Inflammatory macrophage (primary cell): Measurements from ENCODE around the gene TMEM198.
A peak's percentile ranks its signal among the peaks of the same experiment; 100 is the strongest.

ENCODE experiments used
- DNase-seq, 2 donors: peaks; one replicate each; pipeline ENCODE4 v3.0.0-alpha.2; 2020 to 2022

The TMEM198 gene

DNA sequence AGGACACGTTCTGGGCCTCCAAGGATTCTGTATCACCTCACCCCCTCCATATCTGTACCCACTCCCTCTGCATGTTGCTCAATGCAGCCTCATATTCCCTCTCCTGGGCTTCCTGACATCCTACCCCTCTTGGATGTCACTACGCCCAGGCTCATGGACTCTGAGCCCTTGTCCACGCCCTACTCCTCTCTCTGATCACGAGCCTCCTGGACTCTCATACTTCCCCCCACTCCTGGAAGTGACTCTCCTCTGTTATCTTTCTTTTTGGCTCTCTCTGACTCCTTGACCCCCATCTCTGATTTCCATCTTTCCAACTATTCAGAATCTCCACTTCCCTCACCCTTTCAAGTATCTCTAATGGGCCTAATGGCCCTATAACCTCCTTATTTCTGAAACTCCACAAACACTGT is 2.1 kb downstream of the TMEM198 start:
- DNase-seq = no peak

GRCh38 chr2:219547621-219548020 is 3.8 kb downstream of the TMEM198 start:
- DNase-seq = no peak

- DNase-seq = no peak
These were observed 5.2 kb downstream of the TMEM198 start for GRCh38 chr2:219548990-219549389.

GRCh38 chr2:219549619-219550018 is 5.8 kb downstream of the TMEM198 start:
- DNase-seq = no peak

- DNase-seq = no peak
These were observed 7.9 kb downstream of the TMEM198 start for GRCh38 chr2:219551441-219552381.

- peak; percentile 57 to 72 for DNase-seq
These were observed 8.7 kb downstream of the TMEM198 start for GRCh38 chr2:219552382-219553167.

- no peak for DNase-seq
These were observed 9.3 kb downstream of the TMEM198 start for GRCh38 chr2:219553168-219553417.

DNA sequence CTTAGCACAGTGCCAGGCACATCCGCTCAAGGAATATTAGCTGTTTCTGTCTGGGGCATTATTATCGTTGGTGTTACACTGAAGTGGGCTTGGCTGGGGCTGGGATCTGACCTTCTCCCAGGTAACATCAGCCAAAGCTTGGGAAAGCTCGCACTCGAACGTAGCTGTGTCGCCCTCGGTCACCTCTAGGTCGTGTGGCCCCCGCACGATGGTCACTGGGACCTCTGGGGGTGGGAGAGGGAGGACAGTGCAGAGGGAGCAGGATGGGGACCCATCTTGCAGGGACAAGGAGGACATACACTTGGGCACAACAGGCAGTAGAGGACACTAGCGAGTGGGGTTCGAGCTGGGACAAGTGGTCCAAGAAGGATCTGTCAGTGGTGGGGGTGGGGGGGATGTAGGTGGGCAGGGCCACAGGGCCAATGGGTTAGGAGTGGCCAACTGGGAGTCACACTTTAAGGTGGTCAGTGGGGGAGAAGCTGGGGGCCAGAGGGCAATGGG is 9.7 kb downstream of the TMEM198 start:
- no peak for DNase-seq

DNA sequence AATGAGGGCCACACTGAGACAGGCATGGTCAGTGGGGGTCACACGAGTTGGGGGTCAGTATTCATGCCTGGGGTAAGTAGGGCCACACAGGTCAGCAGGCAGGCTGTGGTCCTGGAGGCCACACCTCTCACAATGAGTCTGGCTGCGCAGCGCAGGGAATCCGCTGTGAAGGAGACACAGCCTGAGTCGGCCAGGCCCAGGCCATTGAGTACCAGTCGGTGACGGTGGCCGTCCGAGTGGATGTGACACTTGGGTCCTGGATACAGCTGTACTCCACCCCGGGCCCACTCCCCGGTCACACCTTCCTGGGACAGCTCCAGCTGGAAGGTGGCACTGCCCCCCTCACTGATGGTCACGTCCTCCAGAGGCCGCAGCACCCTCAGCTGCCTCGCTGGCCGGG is 10.5 kb downstream of the TMEM198 start:
- no peak for DNase-seq

- DNase-seq = no peak
These were observed 12.1 kb downstream of the TMEM198 start for GRCh38 chr2:219555956-219556355.

GRCh38 chr2:219556413-219556812 is 12.6 kb downstream of the TMEM198 start:
- DNase-seq = no peak

GRCh38 chr2:219557320-219557719 is 13.5 kb downstream of the TMEM198 start:
- no peak for DNase-seq

GRCh38 chr2:219557791-219558785 is 14.3 kb downstream of the TMEM198 start:
- DNase-seq = no peak

GRCh38 chr2:219559156-219559915 is 15.5 kb downstream of the TMEM198 start:
- no peak for DNase-seq

DNA sequence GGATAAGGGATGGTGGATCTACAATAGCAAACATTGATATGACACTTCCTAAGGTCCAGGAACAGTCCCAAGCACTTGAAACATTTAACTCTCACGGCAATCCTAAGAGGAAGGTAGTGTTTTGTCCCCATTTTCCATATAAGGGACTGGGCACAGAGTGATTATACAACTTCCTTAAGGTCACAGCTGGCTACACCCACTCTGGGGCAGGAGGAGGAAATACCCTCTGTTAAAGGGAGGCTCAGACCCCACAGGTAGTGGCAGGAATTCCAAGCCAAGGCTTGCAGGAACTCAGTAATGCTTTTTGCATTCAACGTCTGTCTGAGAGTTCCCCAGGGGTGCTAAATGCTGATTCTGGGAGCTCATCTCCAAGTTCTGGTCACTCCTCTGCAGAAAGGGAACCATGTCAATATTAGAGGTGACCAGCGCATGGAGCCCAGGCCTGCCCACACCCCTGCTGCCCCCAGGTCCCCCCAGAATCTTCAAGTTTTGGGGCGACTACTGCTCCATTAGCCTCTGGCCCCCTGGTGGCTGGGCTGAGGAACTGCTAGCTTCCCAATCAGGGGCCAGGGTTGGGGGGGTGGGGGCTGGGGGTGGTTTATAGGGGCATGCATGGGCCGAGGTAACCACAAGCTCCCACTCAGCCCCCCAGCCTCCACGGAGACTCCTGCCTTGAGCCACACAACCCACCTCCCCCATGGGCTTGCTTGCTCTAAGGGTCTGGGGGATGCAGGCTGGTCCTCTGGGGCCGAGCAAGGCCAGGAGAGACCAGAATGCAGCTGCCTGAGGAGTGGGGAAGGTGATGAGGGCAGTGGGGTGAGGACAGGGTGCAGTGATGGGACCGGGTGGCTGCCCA is 16.4 kb downstream of the TMEM198 start:
- peak in 1 of 2 donors; percentile 24 for DNase-seq

- no peak for DNase-seq
These were observed 17.0 kb downstream of the TMEM198 start for GRCh38 chr2:219560893-219561178.

DNA sequence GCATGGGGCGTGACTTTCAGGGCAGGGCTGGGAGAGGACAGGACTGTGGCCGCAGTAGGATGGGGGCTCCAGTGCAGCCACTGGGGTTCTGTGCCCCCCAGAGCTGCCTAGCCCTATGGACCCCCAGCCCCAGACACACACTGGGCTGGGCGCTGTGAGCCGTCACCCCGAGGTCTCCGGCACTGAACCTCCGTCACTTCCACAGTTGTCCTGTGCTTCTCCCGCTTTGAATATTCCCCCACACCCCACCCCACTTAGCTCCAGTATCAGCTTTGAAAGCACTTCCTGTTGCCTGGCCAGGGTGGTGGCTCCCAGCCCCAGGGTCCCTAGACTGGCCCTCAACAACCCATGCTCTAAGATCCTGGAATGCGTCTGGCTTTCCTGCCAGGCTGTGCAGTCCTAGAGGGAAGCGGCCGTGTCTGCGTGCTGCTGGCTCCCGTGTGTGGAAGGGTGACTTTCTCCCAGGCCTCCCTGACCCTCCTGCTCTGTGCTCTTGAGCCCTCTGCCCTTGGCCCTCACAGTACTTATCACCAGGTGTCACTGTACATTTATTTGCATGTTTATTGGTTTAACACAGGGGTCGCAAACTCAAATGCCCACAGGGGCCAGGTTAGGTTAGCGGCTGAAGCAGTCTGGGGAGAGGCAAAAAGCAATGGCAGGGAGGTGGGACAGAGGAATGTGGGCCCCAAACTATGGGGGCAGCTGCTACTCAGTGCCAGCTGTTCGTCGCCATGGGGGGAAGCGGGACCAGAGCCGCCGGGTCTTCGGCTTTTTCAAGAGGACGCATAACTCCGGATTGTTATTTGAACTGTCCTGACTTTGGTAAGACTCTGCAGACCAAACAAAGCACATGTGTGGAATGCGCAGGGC is 17.6 kb downstream of the TMEM198 start:
- DNase-seq = no peak

GRCh38 chr2:219562049-219563020 is 18.5 kb downstream of the TMEM198 start:
- no peak for DNase-seq
